Ishikawa (cell line): ENCODE data around the gene OSBPL10.

Experiments used
- CEBPB ChIP-seq: IDR thresholded peaks from 2 replicates; pipeline ENCODE4 v1.6.1; 2012
- EGR1 ChIP-seq: IDR thresholded peaks from 2 replicates; pipeline ENCODE4 v1.6.1; 2012
- EP300 ChIP-seq: IDR thresholded peaks from 2 replicates; pipeline ENCODE4 v1.6.1; 2012; ENCODE audit warnings: borderline replicate concordance
- NFIC ChIP-seq: IDR thresholded peaks from 2 replicates; pipeline ENCODE4 v1.6.1; 2012
- RAD21 ChIP-seq: IDR thresholded peaks from 2 replicates; pipeline ENCODE4 v1.6.1; 2012; ENCODE audit warnings: low read depth
- TAF1 ChIP-seq: IDR thresholded peaks from 2 replicates; pipeline ENCODE4 v1.6.1; 2012; ENCODE audit warnings: low read depth, mild to moderate bottlenecking
- TEAD4 ChIP-seq: IDR thresholded peaks from 2 replicates; pipeline ENCODE4 v1.6.1; 2012
- YY1 ChIP-seq: IDR thresholded peaks from 2 replicates; pipeline ENCODE4 v1.6.1; 2012; ENCODE audit warnings: low read depth
- ZBTB7A ChIP-seq: IDR thresholded peaks from 2 replicates; pipeline ENCODE4 v1.6.1; 2012; ENCODE audit warnings: low read depth
- TF ChIP-seq, protein P1 (sequence below): IDR thresholded peaks from 2 replicates; pipeline ENCODE4 v1.6.1; 2012

DNA sequence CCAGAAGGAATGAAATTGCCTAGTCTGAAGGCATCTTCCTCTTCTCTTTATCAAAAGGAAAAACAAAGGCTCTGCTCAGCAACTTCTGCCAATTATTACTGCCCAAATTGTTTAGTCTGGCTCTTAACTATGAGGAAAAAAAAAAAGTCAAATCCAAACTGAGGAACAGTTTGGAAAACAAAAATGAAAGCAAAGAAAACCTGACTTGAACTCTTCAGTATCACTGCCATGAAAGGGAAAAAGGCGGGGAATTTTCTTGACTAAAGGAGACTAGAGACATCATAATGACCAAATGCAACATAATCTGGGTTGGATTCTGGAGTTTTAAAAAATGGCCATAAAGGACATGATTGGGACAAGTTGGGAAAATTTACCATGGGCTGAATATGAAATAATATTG, 292.1 kb downstream of the OSBPL10 start:
- TF ChIP-seq EGR1, result no peak
- TF ChIP-seq, protein P1, sequence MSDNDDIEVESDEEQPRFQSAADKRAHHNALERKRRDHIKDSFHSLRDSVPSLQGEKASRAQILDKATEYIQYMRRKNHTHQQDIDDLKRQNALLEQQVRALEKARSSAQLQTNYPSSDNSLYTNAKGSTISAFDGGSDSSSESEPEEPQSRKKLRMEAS, result no peak
- TF ChIP-seq CEBPB, result no peak
- TF ChIP-seq RAD21, result no peak
- TF ChIP-seq EP300, result no peak
- no peak for TF ChIP-seq YY1
- TF ChIP-seq TAF1, result no peak
- TF ChIP-seq NFIC, result no peak
- no peak for TF ChIP-seq ZBTB7A
- TF ChIP-seq TEAD4, result no peak
